Measurements from ENCODE around the gene JPH3.

Gene JPH3

DNA sequence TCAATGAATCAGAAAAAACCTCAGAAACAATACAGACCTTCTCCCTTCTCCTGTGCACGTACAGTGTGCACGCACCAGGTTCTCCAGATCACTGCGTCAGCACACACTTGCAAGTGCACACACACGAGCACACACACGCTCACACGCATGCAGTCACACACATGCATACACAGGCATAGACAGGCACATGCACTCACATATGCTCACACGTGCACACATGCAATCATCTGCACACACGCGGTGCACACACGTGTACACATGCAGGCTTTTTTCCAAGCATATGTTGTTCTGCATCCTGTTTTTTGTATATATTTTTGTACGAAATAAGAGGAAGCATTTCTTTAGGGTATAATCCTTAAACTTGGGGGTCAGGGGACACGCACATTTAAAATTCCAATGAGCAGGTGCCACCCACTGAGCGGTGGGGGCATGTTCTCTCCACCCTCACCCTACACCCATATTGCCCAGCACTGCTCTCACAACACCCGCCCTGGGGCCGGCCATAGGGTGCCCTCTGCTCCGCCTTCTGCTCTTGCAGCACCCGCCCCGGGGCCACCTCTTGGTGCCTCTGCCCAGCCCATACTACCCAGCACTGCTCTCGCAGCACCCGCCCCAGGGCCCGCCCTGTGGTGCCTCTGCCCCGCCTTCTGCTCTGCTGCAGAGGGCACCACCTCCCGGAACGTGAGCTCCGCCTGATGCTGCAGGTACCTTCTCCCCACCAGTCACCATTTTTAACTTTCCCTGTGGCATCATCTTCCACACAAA is 142.6 kb downstream of the JPH3 start:
- no peak for DNase-seq

DNA sequence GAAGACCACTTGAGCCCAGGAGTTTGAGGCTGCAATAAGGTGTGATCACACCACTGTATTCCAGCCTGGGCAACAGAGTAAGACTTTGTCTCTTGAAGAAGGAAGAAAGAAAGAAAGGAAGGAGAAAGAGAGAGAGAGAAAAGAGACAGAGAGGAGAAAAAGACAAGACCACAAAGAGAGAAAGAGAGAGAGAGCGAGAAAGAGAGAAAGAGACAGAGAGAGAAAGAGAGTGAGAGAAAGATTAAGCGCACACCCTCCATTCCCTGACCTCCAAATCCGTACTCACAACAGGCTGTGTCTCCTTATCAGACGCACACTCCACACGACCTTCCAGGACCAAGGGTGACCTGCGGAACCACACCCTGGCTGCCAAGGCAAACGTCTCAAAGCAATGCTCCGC is 143.9 kb downstream of the JPH3 start:
- no peak for DNase-seq
